Mesendoderm (in vitro differentiated cells): ENCODE results near the gene FIGNL1.

Experiments used
- DNase-seq: peaks from one replicate; pipeline ENCODE4 v3.0.0; 2013
- H2AK5ac ChIP-seq: 2 replicates; pipeline ENCODE4 v1.6.1; 2013; ENCODE audit warnings: low read length, inconsistent platforms
- H2BK120ac ChIP-seq: 2 replicates; pipeline ENCODE4 v1.6.1; 2013; ENCODE audit warnings: low read depth, mild to moderate bottlenecking, low read length, moderate library complexity, mixed read lengths
- H2BK15ac ChIP-seq: replicated peaks from 2 replicates; pipeline ENCODE4 v1.6.1; 2013; ENCODE audit warnings: low read depth, mild to moderate bottlenecking, moderate library complexity
- H2BK5ac ChIP-seq: 2 replicates; pipeline ENCODE4 v1.6.1; 2013; ENCODE audit warnings: low read length, inconsistent platforms
- H3K18ac ChIP-seq: 2 replicates; pipeline ENCODE4 v1.6.1; 2013; ENCODE audit warnings: mild to moderate bottlenecking, low read length, mixed read lengths
- H3K23ac ChIP-seq: one replicate; pipeline ENCODE4 v1.6.1; 2013; ENCODE audit warnings: low read length
- H3K27ac ChIP-seq: 2 replicates; pipeline ENCODE4 v1.5.1; 2013; ENCODE audit warnings: low read depth, mild to moderate bottlenecking, inconsistent platforms, low read length, moderate library complexity
- H3K27me3 ChIP-seq: 2 replicates; pipeline ENCODE4 v1.6.1; 2013; ENCODE audit warnings: low read length, control low read depth, mild to moderate bottlenecking, inconsistent platforms; ENCODE audit not compliant: insufficient read depth, poor library complexity
- H3K36me3 ChIP-seq: 2 replicates; pipeline ENCODE4 v1.6.1; 2013; ENCODE audit warnings: low read length, inconsistent platforms; ENCODE audit not compliant: control insufficient read depth, insufficient read depth
- H3K4ac ChIP-seq: one replicate; pipeline ENCODE4 v1.6.1; 2013; ENCODE audit warnings: low read depth, mild to moderate bottlenecking, low read length, moderate library complexity
- H3K4me1 ChIP-seq: 2 replicates; pipeline ENCODE4 v1.6.1; 2013; ENCODE audit warnings: low read depth, low read length, inconsistent platforms; ENCODE audit not compliant: control insufficient read depth
- H3K4me2 ChIP-seq: 2 replicates; pipeline ENCODE4 v1.6.1; 2013; ENCODE audit warnings: low read length
- H3K4me3 ChIP-seq: 2 replicates; pipeline ENCODE4 v1.5.1; 2013; ENCODE audit warnings: mild to moderate bottlenecking, low read length
- H3K56ac ChIP-seq: one replicate; pipeline ENCODE4 v1.6.1; 2013; ENCODE audit warnings: low read length
- H3K79me1 ChIP-seq: 2 replicates; pipeline ENCODE4 v1.6.1; 2013; ENCODE audit warnings: low read length, inconsistent platforms
- H3K79me2 ChIP-seq: 2 replicates; pipeline ENCODE4 v1.6.1; 2013; ENCODE audit warnings: mild to moderate bottlenecking, low read length; ENCODE audit not compliant: control insufficient read depth, insufficient read depth
- H3K9ac ChIP-seq: 2 replicates; pipeline ENCODE4 v1.6.1; 2013; ENCODE audit warnings: low read length, inconsistent platforms
- H4K5ac ChIP-seq: one replicate; pipeline ENCODE4 v1.6.1; 2013; ENCODE audit warnings: low read length
- H4K8ac ChIP-seq: one replicate; pipeline ENCODE4 v1.6.1; 2013; ENCODE audit warnings: low read depth, mild to moderate bottlenecking, control low read depth, low read length, moderate library complexity
- WGBS: extraction: QIAGEN DNeasy Blood & Tissue Kit; methylation state at CpG from one replicate; pipeline ENCODE4 v1.1.7; 2013; ENCODE audit warnings: low lambda C conversion rate, missing lambda C conversion rate; ENCODE audit not compliant: insufficient coverage; ENCODE audit errors: extremely low coverage; 5-methylcytosine and 5-hydroxymethylcytosine counted together

Gene FIGNL1

GRCh38 chr7:50409856-50410745 lies 40.0 kb downstream of the FIGNL1 start:
- H3K23ac ChIP-seq: no peak overlapping the region
- H3K79me2 ChIP-seq: no peaks in the 10 kb centered on the region
- H3K4me1 ChIP-seq: no peaks in the 10 kb centered on the region
- no peak overlapping the region for H2BK5ac ChIP-seq
- H3K18ac ChIP-seq: no peak overlapping the region
- DNase-seq: no peak
- no peak overlapping the region for H4K5ac ChIP-seq
- no CpG with 5 or more reads among the region's 17 CpGs for WGBS
- no peak overlapping the region for H3K27ac ChIP-seq
- H3K4ac ChIP-seq: no peak overlapping the region
- no peak overlapping the region for H2BK15ac ChIP-seq
- H3K79me1 ChIP-seq: no peaks in the 10 kb centered on the region
- H4K8ac ChIP-seq: no peak overlapping the region
- H2AK5ac ChIP-seq: no peak overlapping the region
- no peak overlapping the region for H3K4me3 ChIP-seq
- H3K4me2 ChIP-seq: no peak overlapping the region
- no peak overlapping the region for H3K9ac ChIP-seq
- no peaks in the 10 kb centered on the region for H3K27me3 ChIP-seq
- H2BK120ac ChIP-seq: no peak overlapping the region
- no peak overlapping the region for H3K56ac ChIP-seq
- H3K36me3 ChIP-seq: no peaks in the 10 kb centered on the region

- H2AK5ac ChIP-seq: no peak overlapping the region
- H2BK15ac ChIP-seq: no peak overlapping the region
- no CpG with 5 or more reads among the region's 5 CpGs for WGBS
- H3K23ac ChIP-seq: no peak overlapping the region
- H3K4ac ChIP-seq: no peak overlapping the region
- no peak overlapping the region for H4K5ac ChIP-seq
- H3K4me3 ChIP-seq: no peak overlapping the region
- no peaks in the 10 kb centered on the region for H3K36me3 ChIP-seq
- H3K27me3 ChIP-seq: no peaks in the 10 kb centered on the region
- H3K79me1 ChIP-seq: no peaks in the 10 kb centered on the region
- no peak for DNase-seq
- H3K56ac ChIP-seq: no peak overlapping the region
- no peak overlapping the region for H2BK120ac ChIP-seq
- no peaks in the 10 kb centered on the region for H3K4me1 ChIP-seq
- no peak overlapping the region for H2BK5ac ChIP-seq
- no peak overlapping the region for H3K9ac ChIP-seq
- no peak overlapping the region for H3K4me2 ChIP-seq
- H3K18ac ChIP-seq: no peak overlapping the region
- no peak overlapping the region for H3K27ac ChIP-seq
- H3K79me2 ChIP-seq: no peaks in the 10 kb centered on the region
- H4K8ac ChIP-seq: no peak overlapping the region
Measured at GRCh38 chr7:50406935-50407334, 43.2 kb downstream of the FIGNL1 start.

GRCh38 chr7:50405221-50405620 lies 44.9 kb downstream of the FIGNL1 start:
- Histone ChIP-seq H3K79me2 (no peaks in the 10 kb centered on the region), H2AK5ac (no peak overlapping the region), H4K8ac (no peak overlapping the region), H2BK15ac (no peak overlapping the region), H3K27ac (no peak overlapping the region), H3K18ac (no peak overlapping the region), H2BK5ac (no peak overlapping the region), H3K9ac (no peak overlapping the region), H4K5ac (no peak overlapping the region), H3K4me3 (no peak overlapping the region), H3K4me1 (no peaks in the 10 kb centered on the region), H3K4ac (no peak overlapping the region), H2BK120ac (no peak overlapping the region), H3K56ac (no peak overlapping the region), H3K79me1 (no peaks in the 10 kb centered on the region), H3K23ac (no peak overlapping the region), H3K27me3 (no peaks in the 10 kb centered on the region), H3K4me2 (no peak overlapping the region), H3K36me3 (no peaks in the 10 kb centered on the region)
- no CpG with 5 or more reads among the region's 7 CpGs for WGBS
- no peak for DNase-seq

GRCh38 chr7:50404392-50404791 lies 45.8 kb downstream of the FIGNL1 start:
- no peak overlapping the region for H3K9ac ChIP-seq
- no peak overlapping the region for H2BK120ac ChIP-seq
- H2AK5ac ChIP-seq: no peak overlapping the region
- no peak overlapping the region for H3K23ac ChIP-seq
- no peaks in the 10 kb centered on the region for H3K79me1 ChIP-seq
- H4K8ac ChIP-seq: no peak overlapping the region
- H3K56ac ChIP-seq: no peak overlapping the region
- no peaks in the 10 kb centered on the region for H3K36me3 ChIP-seq
- DNase-seq: peak; percentile 42
- no peak overlapping the region for H2BK5ac ChIP-seq
- no peak overlapping the region for H3K18ac ChIP-seq
- H3K4me2 ChIP-seq: no peak overlapping the region
- no CpG with 5 or more reads among the region's 7 CpGs for WGBS
- no peaks in the 10 kb centered on the region for H3K4me1 ChIP-seq
- no peaks in the 10 kb centered on the region for H3K79me2 ChIP-seq
- no peak overlapping the region for H3K4me3 ChIP-seq
- H4K5ac ChIP-seq: no peak overlapping the region
- no peaks in the 10 kb centered on the region for H3K27me3 ChIP-seq
- H3K27ac ChIP-seq: no peak overlapping the region
- H3K4ac ChIP-seq: no peak overlapping the region
- H2BK15ac ChIP-seq: no peak overlapping the region

GRCh38 chr7:50400114-50400513 lies 50.0 kb downstream of the FIGNL1 start:
- Histone ChIP-seq H3K9ac (no peak overlapping the region), H3K56ac (no peak overlapping the region), H3K18ac (no peak overlapping the region), H3K4ac (no peak overlapping the region), H3K79me2 (no peaks in the 10 kb centered on the region), H3K79me1 (no peaks in the 10 kb centered on the region), H3K4me2 (no peak overlapping the region), H3K27ac (no peak overlapping the region), H3K4me3 (no peak overlapping the region), H2BK15ac (no peak overlapping the region), H3K23ac (no peak overlapping the region), H4K8ac (no peak overlapping the region), H2BK120ac (no peak overlapping the region), H3K27me3 (no peaks in the 10 kb centered on the region), H2BK5ac (no peak overlapping the region), H2AK5ac (no peak overlapping the region), H3K36me3 (no peaks in the 10 kb centered on the region), H3K4me1 (no peaks in the 10 kb centered on the region), H4K5ac (no peak overlapping the region)
- WGBS: no CpG with 5 or more reads among the region's 41 CpGs
- no peak for DNase-seq

- Histone ChIP-seq H3K79me2 (no peaks in the 10 kb centered on the region), H2AK5ac (no peak overlapping the region), H3K79me1 (no peaks in the 10 kb centered on the region), H3K4me1 (no peaks in the 10 kb centered on the region), H3K9ac (no peak overlapping the region), H3K4ac (no peak overlapping the region), H2BK5ac (no peak overlapping the region), H3K4me2 (no peak overlapping the region), H3K27ac (no peak overlapping the region), H4K8ac (no peak overlapping the region), H2BK15ac (no peak overlapping the region), H4K5ac (no peak overlapping the region), H3K4me3 (no peak overlapping the region), H3K56ac (no peak overlapping the region), H2BK120ac (no peak overlapping the region), H3K23ac (no peak overlapping the region), H3K18ac (no peak overlapping the region), H3K27me3 (no peaks in the 10 kb centered on the region), H3K36me3 (no peaks in the 10 kb centered on the region)
- no CpG with 5 or more reads among the region's 21 CpGs for WGBS
- DNase-seq: no peak
Measured at GRCh38 chr7:50399635-50400034, 50.5 kb downstream of the FIGNL1 start.
